Panc1 (cell line): ENCODE measurements around the gene P2RX3.

Source experiments
- CTCF ChIP-seq: fragments of 450-650 bp; IDR thresholded peaks from 2 replicates; pipeline ENCODE4 v1.5.1; 2017; ENCODE audit warnings: mild to moderate bottlenecking
- TF ChIP-seq, protein P1 (sequence below), 2 experiments: IDR thresholded peaks; 2 replicates each; pipeline ENCODE4 v1.6.1; 2011 to 2012; ENCODE audit warnings: low read depth in 2 of 2, control low read depth in 1 of 2, low read length in 1 of 2, mild to moderate bottlenecking in 1 of 2, moderate library complexity in 1 of 2; ENCODE audit not compliant: insufficient read depth in 1 of 2

DNA sequence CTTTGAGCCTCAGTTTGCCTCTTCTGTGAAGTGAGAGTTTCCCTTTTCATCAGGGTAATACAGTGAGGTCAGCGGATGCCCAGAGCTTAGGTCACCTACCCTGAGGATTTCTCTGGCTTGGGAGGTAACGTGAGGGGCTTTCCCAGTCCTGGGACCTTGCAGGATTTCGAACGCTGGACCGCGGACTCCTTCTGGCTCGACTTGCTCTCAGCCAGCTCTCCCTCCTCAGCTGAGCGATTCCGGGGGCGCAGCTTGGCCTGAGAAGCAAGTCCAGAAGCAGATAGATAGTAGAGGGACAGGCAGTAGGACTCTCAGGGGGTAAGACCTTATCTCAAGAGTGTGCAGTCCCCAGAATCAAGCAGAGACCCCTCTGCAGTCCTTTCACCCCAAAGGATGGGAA, 37.4 kb upstream of the P2RX3 start:
- TF ChIP-seq CTCF = no peak
- TF ChIP-seq, protein P1, sequence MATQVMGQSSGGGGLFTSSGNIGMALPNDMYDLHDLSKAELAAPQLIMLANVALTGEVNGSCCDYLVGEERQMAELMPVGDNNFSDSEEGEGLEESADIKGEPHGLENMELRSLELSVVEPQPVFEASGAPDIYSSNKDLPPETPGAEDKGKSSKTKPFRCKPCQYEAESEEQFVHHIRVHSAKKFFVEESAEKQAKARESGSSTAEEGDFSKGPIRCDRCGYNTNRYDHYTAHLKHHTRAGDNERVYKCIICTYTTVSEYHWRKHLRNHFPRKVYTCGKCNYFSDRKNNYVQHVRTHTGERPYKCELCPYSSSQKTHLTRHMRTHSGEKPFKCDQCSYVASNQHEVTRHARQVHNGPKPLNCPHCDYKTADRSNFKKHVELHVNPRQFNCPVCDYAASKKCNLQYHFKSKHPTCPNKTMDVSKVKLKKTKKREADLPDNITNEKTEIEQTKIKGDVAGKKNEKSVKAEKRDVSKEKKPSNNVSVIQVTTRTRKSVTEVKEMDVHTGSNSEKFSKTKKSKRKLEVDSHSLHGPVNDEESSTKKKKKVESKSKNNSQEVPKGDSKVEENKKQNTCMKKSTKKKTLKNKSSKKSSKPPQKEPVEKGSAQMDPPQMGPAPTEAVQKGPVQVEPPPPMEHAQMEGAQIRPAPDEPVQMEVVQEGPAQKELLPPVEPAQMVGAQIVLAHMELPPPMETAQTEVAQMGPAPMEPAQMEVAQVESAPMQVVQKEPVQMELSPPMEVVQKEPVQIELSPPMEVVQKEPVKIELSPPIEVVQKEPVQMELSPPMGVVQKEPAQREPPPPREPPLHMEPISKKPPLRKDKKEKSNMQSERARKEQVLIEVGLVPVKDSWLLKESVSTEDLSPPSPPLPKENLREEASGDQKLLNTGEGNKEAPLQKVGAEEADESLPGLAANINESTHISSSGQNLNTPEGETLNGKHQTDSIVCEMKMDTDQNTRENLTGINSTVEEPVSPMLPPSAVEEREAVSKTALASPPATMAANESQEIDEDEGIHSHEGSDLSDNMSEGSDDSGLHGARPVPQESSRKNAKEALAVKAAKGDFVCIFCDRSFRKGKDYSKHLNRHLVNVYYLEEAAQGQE (IDR thresholded peaks at IDR 0.05; ENCODE audit: insufficient read depth in 1 of 2, low read depth in 2 of 2, low read length in 1 of 2) = no peak
